Liver (tissue), 3 donors: ENCODE data around the gene CA11.

ENCODE experiments used
- ATF3 ChIP-seq: IDR thresholded peaks from 2 replicates; pipeline ENCODE4 v1.6.1; 2016; ENCODE audit warnings: antibody characterized with exemption
- CTCF ChIP-seq: fragments of 150-350 bp; IDR thresholded peaks from 2 replicates; pipeline ENCODE4 v1.5.1; 2017; ENCODE audit warnings: improper control_type of control experiment, low read depth, low read length; ENCODE audit not compliant: missing input control
- JUND ChIP-seq, 2 donors: IDR thresholded peaks; 2 replicates each; pipeline ENCODE4 v1.6.1; 2016; ENCODE audit warnings: antibody characterized with exemption in 2 of 2
- SP1 ChIP-seq: IDR thresholded peaks from 2 replicates; pipeline ENCODE4 v1.6.1; 2018; ENCODE audit warnings: antibody characterized with exemption, mild to moderate bottlenecking
- TAF1 ChIP-seq: conservative IDR thresholded peaks from 2 replicates; pipeline ENCODE4 v1.6.1; 2016; ENCODE audit warnings: antibody characterized with exemption, mild to moderate bottlenecking
- donor health status: healthy.
- donor health status: healthy.

- TF ChIP-seq CTCF (no peak), JUND (IDR thresholded peaks at IDR 0.05) (no peak), ATF3 (no peak), SP1 (no peak), TAF1 (no peak)
These were observed 958 bp downstream of the CA11 start for GRCh38 chr19:48644839-48645619.
